ENCODE measurements around the gene FBXO2.

- TF ChIP-seq, protein P1, sequence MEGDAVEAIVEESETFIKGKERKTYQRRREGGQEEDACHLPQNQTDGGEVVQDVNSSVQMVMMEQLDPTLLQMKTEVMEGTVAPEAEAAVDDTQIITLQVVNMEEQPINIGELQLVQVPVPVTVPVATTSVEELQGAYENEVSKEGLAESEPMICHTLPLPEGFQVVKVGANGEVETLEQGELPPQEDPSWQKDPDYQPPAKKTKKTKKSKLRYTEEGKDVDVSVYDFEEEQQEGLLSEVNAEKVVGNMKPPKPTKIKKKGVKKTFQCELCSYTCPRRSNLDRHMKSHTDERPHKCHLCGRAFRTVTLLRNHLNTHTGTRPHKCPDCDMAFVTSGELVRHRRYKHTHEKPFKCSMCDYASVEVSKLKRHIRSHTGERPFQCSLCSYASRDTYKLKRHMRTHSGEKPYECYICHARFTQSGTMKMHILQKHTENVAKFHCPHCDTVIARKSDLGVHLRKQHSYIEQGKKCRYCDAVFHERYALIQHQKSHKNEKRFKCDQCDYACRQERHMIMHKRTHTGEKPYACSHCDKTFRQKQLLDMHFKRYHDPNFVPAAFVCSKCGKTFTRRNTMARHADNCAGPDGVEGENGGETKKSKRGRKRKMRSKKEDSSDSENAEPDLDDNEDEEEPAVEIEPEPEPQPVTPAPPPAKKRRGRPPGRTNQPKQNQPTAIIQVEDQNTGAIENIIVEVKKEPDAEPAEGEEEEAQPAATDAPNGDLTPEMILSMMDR (IDR thresholded peaks at IDR 0.05): no peak
- TF ChIP-seq POLR2A (IDR thresholded peaks at IDR 0.05): no peak
Observed at GRCh38 chr1:11691302-11691914, 37.2 kb upstream of the FBXO2 start, which contains the start of gene DRAXIN.
